ENCODE data around the gene ATP9B.

ATP9B gene

DNA sequence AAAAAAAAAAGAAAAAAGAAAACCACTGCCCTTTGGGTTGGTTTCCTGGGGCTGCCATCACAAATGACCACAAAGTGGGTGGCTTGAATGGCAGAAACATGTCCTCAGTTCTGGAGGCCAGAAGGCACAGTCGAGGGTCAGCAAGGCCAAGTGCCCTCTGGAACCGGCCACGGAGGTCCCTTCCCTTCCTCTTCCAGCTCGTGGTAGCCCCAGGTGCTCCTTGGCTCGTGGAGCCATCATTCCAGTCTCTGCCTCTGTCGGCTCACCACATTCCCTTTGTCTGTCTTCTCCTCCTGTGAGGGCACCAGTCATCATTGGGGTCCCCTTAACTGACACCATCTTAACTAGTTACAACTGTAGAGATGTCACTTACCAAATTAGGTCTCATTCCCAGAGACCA is 318.0 kb downstream of the ATP9B start:
- Histone ChIP-seq H3K27me3 (ENCODE audit: insufficient read depth, low read depth, severe bottlenecking) (no peaks in the 10 kb centered on the region), H3K4me3 (ENCODE audit: low read depth, low read length) (no peak overlapping the region), H3K36me3 (no peaks in the 10 kb centered on the region), H3K9me3 (ENCODE audit: severe bottlenecking) (no peaks in the 10 kb centered on the region), H3K27ac (no peak overlapping the region)
- TF ChIP-seq, protein P1, sequence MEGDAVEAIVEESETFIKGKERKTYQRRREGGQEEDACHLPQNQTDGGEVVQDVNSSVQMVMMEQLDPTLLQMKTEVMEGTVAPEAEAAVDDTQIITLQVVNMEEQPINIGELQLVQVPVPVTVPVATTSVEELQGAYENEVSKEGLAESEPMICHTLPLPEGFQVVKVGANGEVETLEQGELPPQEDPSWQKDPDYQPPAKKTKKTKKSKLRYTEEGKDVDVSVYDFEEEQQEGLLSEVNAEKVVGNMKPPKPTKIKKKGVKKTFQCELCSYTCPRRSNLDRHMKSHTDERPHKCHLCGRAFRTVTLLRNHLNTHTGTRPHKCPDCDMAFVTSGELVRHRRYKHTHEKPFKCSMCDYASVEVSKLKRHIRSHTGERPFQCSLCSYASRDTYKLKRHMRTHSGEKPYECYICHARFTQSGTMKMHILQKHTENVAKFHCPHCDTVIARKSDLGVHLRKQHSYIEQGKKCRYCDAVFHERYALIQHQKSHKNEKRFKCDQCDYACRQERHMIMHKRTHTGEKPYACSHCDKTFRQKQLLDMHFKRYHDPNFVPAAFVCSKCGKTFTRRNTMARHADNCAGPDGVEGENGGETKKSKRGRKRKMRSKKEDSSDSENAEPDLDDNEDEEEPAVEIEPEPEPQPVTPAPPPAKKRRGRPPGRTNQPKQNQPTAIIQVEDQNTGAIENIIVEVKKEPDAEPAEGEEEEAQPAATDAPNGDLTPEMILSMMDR (IDR thresholded peaks at IDR 0.05; ENCODE audit: low read depth, low read length) = no peak
- DNase-seq = no peak

GRCh38 chr18:79387615-79388014 is 318.4 kb downstream of the ATP9B start:
- H3K9me3 ChIP-seq (ENCODE audit: severe bottlenecking) = no peaks in the 10 kb centered on the region
- DNase-seq = no peak
- H3K27ac ChIP-seq = no peak overlapping the region
- no peaks in the 10 kb centered on the region for H3K36me3 ChIP-seq
- TF ChIP-seq, protein P1 (IDR thresholded peaks at IDR 0.05; ENCODE audit: low read depth, low read length) = no peak
- no peaks in the 10 kb centered on the region for H3K27me3 ChIP-seq (ENCODE audit: insufficient read depth, low read depth, severe bottlenecking)
- no peak overlapping the region for H3K4me3 ChIP-seq (ENCODE audit: low read depth, low read length)

DNA sequence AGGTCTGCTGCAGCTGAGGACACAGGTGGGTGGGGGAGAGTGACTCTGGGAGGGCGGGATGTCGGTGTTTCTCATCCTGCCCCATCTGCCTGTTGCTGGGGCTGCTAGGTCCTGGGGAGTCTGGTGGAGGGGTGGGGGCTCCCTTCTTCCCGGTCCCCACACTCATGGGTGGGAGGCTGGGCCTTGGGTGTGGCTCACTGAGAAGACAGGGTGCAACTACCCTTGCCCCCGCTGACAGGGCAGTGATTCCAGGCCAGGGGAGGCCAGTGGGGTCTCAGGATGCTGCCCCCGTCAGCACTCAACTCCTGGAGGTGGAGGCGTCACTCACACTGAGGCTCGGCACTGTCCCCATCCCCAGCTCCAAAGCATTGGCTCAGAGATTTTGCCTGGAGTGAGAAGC is 318.8 kb downstream of the ATP9B start:
- TF ChIP-seq, protein P1 (IDR thresholded peaks at IDR 0.05; ENCODE audit: low read depth, low read length) = no peak
- H3K9me3 ChIP-seq (ENCODE audit: severe bottlenecking) = no peaks in the 10 kb centered on the region
- no peaks in the 10 kb centered on the region for H3K27me3 ChIP-seq (ENCODE audit: insufficient read depth, low read depth, severe bottlenecking)
- no peak overlapping the region for H3K27ac ChIP-seq
- H3K36me3 ChIP-seq = no peaks in the 10 kb centered on the region
- no peak overlapping the region for H3K4me3 ChIP-seq (ENCODE audit: low read depth, low read length)
- DNase-seq = no peak

GRCh38 chr18:79389689-79390088 is 320.5 kb downstream of the ATP9B start:
- TF ChIP-seq, protein P1 (IDR thresholded peaks at IDR 0.05; ENCODE audit: low read depth, low read length) = no peak
- Histone ChIP-seq H3K27me3 (ENCODE audit: insufficient read depth, low read depth, severe bottlenecking) (no peaks in the 10 kb centered on the region), H3K36me3 (no peaks in the 10 kb centered on the region), H3K4me3 (ENCODE audit: low read depth, low read length) (no peak overlapping the region), H3K27ac (no peak overlapping the region), H3K9me3 (ENCODE audit: severe bottlenecking) (no peaks in the 10 kb centered on the region)
- DNase-seq = no peak

GRCh38 chr18:79392226-79392625 is 323.0 kb downstream of the ATP9B start:
- Histone ChIP-seq H3K27ac (no peak overlapping the region), H3K36me3 (no peaks in the 10 kb centered on the region), H3K9me3 (ENCODE audit: severe bottlenecking) (no peaks in the 10 kb centered on the region), H3K27me3 (ENCODE audit: insufficient read depth, low read depth, severe bottlenecking) (no peaks in the 10 kb centered on the region), H3K4me3 (ENCODE audit: low read depth, low read length) (no peak overlapping the region)
- DNase-seq = no peak
- TF ChIP-seq, protein P1 (IDR thresholded peaks at IDR 0.05; ENCODE audit: low read depth, low read length) = no peak

GRCh38 chr18:79393181-79393634 is 324.0 kb downstream of the ATP9B start:
- no peak for DNase-seq
- Histone ChIP-seq H3K4me3 (ENCODE audit: low read depth, low read length) (peak overlapping the region; percentile 56), H3K36me3 (peaks cover 5% of the 10 kb centered on the region; the same call in 1 of the 2 replicates), H3K27me3 (ENCODE audit: insufficient read depth, low read depth, severe bottlenecking) (no peaks in the 10 kb centered on the region), H3K9me3 (ENCODE audit: severe bottlenecking) (no peaks in the 10 kb centered on the region), H3K27ac (peak overlapping the region; percentile 92)
- TF ChIP-seq, protein P1 (IDR thresholded peaks at IDR 0.05; ENCODE audit: low read depth, low read length) = no peak

All from WERI-Rb-1 (cell line).